Uterus (tissue), 2 donors: ENCODE data around the gene NECTIN4.

Experiments used
- POLR2A ChIP-seq, 2 donors: fragments of 450-650 bp; IDR thresholded peaks; one replicate each; pipeline ENCODE4 v1.6.1; 2016; ENCODE audit warnings: antibody characterized with exemption in 2 of 2, mild to moderate bottlenecking in 1 of 2, moderate library complexity in 1 of 2
- TF ChIP-seq, protein P1 (sequence below), 4 experiments: fragments of 200-600 bp in 2 of 4; fragments of 450-650 bp in 2 of 4; sonication (generic) in 2 of 4; IDR thresholded peaks; one replicate each; pipeline ENCODE4 v1.5.1; 2016 to 2019; ENCODE audit warnings: antibody characterized with exemption in 4 of 4, mild to moderate bottlenecking in 2 of 4, moderate library complexity in 1 of 4

DNA sequence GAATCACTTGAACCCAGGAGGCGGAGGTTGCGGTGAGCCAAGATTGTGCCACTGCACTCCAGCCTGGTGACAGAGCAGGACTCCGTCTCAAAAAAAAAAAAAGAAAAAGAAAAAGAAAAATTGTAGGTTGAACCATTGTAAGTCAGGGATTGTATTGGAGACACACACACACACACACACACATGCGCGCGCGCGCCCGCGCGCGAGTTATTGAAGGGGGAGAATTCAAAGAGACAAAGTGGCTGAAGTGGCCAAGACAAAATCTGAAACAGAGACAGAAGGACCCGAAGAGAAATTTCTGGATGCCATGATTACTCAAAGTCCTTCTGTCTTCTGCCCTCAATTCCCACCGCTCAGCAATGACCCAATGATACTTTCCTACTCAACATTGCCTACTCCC lies 5.1 kb upstream of the NECTIN4 start:
- TF ChIP-seq POLR2A (IDR thresholded peaks at IDR 0.05), result no peak
- TF ChIP-seq, protein P1, sequence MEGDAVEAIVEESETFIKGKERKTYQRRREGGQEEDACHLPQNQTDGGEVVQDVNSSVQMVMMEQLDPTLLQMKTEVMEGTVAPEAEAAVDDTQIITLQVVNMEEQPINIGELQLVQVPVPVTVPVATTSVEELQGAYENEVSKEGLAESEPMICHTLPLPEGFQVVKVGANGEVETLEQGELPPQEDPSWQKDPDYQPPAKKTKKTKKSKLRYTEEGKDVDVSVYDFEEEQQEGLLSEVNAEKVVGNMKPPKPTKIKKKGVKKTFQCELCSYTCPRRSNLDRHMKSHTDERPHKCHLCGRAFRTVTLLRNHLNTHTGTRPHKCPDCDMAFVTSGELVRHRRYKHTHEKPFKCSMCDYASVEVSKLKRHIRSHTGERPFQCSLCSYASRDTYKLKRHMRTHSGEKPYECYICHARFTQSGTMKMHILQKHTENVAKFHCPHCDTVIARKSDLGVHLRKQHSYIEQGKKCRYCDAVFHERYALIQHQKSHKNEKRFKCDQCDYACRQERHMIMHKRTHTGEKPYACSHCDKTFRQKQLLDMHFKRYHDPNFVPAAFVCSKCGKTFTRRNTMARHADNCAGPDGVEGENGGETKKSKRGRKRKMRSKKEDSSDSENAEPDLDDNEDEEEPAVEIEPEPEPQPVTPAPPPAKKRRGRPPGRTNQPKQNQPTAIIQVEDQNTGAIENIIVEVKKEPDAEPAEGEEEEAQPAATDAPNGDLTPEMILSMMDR (IDR thresholded peaks at IDR 0.05), result no peak
